ENCODE data around the gene USP47. TPM values are rescaled to one million over a fixed set of nuclear protein-coding genes. Genes with fewer than 3 reads are reported as not detected.
A peak's percentile ranks its signal among the peaks of the same experiment; 100 is the strongest.

The USP47 gene
- total and polyA plus RNA-seq, 9 of the 15 experiments (the other 6 are each of a cell fraction or from before 2014, with no cell fraction given) = 13.1 to 63.6 (median 34.7) TPM

DNA sequence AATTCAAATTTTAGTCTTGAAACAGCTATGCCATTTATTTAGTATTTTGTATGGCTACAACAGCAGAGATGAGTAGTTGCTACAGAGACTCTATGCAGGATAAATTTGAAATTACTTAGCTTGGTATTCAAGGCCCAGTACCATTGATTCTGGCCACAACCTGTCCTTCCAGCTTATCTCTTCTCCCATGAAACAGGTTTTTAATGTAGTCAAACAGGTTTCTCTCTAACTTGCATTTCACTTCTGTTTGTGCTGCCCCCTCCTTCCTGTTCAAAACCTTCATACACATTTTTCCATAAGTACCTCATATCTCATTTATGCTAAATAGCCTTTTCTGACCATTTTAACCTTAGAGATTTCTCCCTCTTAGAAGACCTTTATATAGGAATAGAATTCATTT, 3.3 kb downstream of the USP47 start:
- POLR2A ChIA-PET = interaction anchor here (1.0 to 6.6 kb wide), 3 partner anchors 11 to 19 kb away, joined by 4 to 46 read pairs (median 20); no protein-coding TSS in a partner anchor
- TF ChIP-seq RBFOX2 (IDR thresholded peaks at IDR 0.05; ENCODE audit: low read depth, low read length) (peak; percentile 33; the same call in 1 of the 2 replicates), GABPB2 (CRISPR knock-in tag; conservative IDR thresholded peaks at IDR 0.05) (no peak), HMBOX1 (IDR thresholded peaks at IDR 0.05) (peak; percentile 49; the same call in 1 of the 2 replicates), CBFA2T3 (IDR thresholded peaks at IDR 0.05) (peak; percentile 47), NCOR1 (IDR thresholded peaks at IDR 0.05) (0 out of 2 replicates have a peak, but pooled peaks have one; percentile 5), FOXO4 (CRISPR knock-in tag; IDR thresholded peaks at IDR 0.05) (no peak), ARID1B (IDR thresholded peaks at IDR 0.05) (0 out of 2 replicates have a peak, but pooled peaks have one; percentile 28), ZNF253 (CRISPR knock-in tag; conservative IDR thresholded peaks at IDR 0.05) (no peak), TEAD4 (IDR thresholded peaks at IDR 0.05; ENCODE audit: low read length) (0 out of 2 replicates have a peak, but pooled peaks have one; percentile 9), TEAD4 (CRISPR knock-in tag; IDR thresholded peaks at IDR 0.05; ENCODE audit: borderline replicate concordance) (no peak), ZNF766 (CRISPR knock-in tag; conservative IDR thresholded peaks at IDR 0.05) (0 out of 2 replicates have a peak, but pooled peaks have one; percentile 21), TAL1 (IDR thresholded peaks at IDR 0.05) (peak; percentile 11; the same call in 1 of the 2 replicates)
- peak in 2 of 4 experiments; percentile 31 to 57 for DNase-seq (ENCODE audit: extremely low read depth in 1 of 4, low spot score in 3 of 4)
- peaks cover 14 to 45% of the 10 kb centered on the region in 2 experiments; a peak in 4 of 5 replicates for H3K4me1 ChIP-seq (replicated peaks in 1 of 2; ENCODE audit: control insufficient read depth in 2 of 2, insufficient read depth in 2 of 2, low read length in 2 of 2)
- in situ Hi-C loops (cut with MboI) = no loop called here
- peak overlapping the region; percentile 72 for H3K4me2 ChIP-seq (ENCODE audit: insufficient read depth, low read length)
- H3K27me3 ChIP-seq (ENCODE audit: control insufficient read depth in 2 of 2, insufficient read depth in 2 of 2, low read length in 2 of 2) = no peaks in the 10 kb centered on the region
- no peaks in the 10 kb centered on the region for H3K9me1 ChIP-seq (ENCODE audit: control insufficient read depth, insufficient read depth, low read length)
- no peaks in the 10 kb centered on the region for H3K9me3 ChIP-seq (replicated peaks; ENCODE audit: control insufficient read depth, insufficient read depth, low read depth, low read length)
- H3K4me3 ChIP-seq = no peak overlapping the region
- intact Hi-C loops (cut with micrococcal nuclease) = no loop called here
- no peak for FAIRE-seq
- ATAC-seq = peak; percentile 6; the same call in 2 of the 3 replicates
- peak overlapping the region in 1 of 2 experiments; percentile 95; a peak in 1 of 4 replicates for H3K9ac ChIP-seq (ENCODE audit: insufficient read depth in 1 of 2, low read depth in 2 of 2, low read length in 2 of 2)
- H2AFZ ChIP-seq (ENCODE audit: low read depth, low read length) = no peak overlapping the region
- CTCF ChIA-PET (ENCODE audit: low intra/inter-chr PET ratio) = no interaction called here
- BruUV-seq (replicated peaks) = no TSS peak
- peak overlapping the region; percentile 96; the same call in 2 of the 3 replicates for H3K27ac ChIP-seq (ENCODE audit: extremely low read depth, low read depth, low read length)
- H3K79me2 ChIP-seq (ENCODE audit: control insufficient read depth, insufficient read depth, low read length) = peaks cover 83% of the 10 kb centered on the region
- no peaks in the 10 kb centered on the region; the same call in 2 of the 3 replicates for H3K36me3 ChIP-seq (ENCODE audit: control insufficient read depth, insufficient read depth, low read length)
- peaks cover 11% of the 10 kb centered on the region; the same call in 1 of the 2 replicates for H4K20me1 ChIP-seq (replicated peaks; ENCODE audit: control insufficient read depth, insufficient read depth, low read length)
